GM23338 (cell line): ENCODE measurements around the gene JMJD1C. TPM values are rescaled to one million over a fixed set of nuclear protein-coding genes. Genes with fewer than 3 reads are reported as not detected.

Experiments
- ATAC-seq: fragments of 200-7000 bp; cut with Tn5 transposase; 3 replicates; pipeline ENCODE4 v1.9.1; 2020
- DNase-seq: peaks from one replicate; pipeline ENCODE4 v3.0.0-alpha.2; 2015; ENCODE audit warnings: low spot score
- H2AFZ ChIP-seq: fragments of 200-600 bp; sonication (generic); 2 replicates; pipeline ENCODE4 v1.8.0; 2016; ENCODE audit warnings: antibody characterized with exemption, mild to moderate bottlenecking, moderate library complexity
- H3F3A ChIP-seq: fragments of 200-600 bp; sonication (generic); replicated peaks from 2 replicates; pipeline ENCODE4 v1.8.0; 2017; ENCODE audit warnings: antibody characterized with exemption, mixed run types, low read depth
- H3K27ac ChIP-seq: fragments of 200-600 bp; sonication (generic); 2 replicates; pipeline ENCODE4 v1.6.1; 2016; ENCODE audit warnings: low read depth
- H3K27me3 ChIP-seq: fragments of 200-600 bp; sonication (generic); 2 replicates; pipeline ENCODE4 v1.8.0; 2016; ENCODE audit warnings: mild to moderate bottlenecking, mixed run types, moderate library complexity; ENCODE audit not compliant: insufficient read depth
- H3K36me3 ChIP-seq: fragments of 200-600 bp; sonication (generic); 2 replicates; pipeline ENCODE4 v1.8.0; 2016; ENCODE audit warnings: mild to moderate bottlenecking; ENCODE audit not compliant: insufficient read depth
- H3K4me1 ChIP-seq: fragments of 200-600 bp; sonication (generic); 2 replicates; pipeline ENCODE4 v1.8.0; 2016; ENCODE audit warnings: mild to moderate bottlenecking, moderate library complexity; ENCODE audit not compliant: insufficient read depth
- H3K4me2 ChIP-seq: fragments of 200-600 bp; sonication (generic); 2 replicates; pipeline ENCODE4 v1.7.1; 2017; ENCODE audit warnings: mixed run types
- H3K4me3 ChIP-seq: fragments of 200-600 bp; sonication (generic); 2 replicates; pipeline ENCODE4 v1.6.1; 2016; ENCODE audit warnings: mixed run types
- H3K79me2 ChIP-seq: fragments of 200-600 bp; sonication (generic); replicated peaks from 2 replicates; pipeline ENCODE4 v1.8.0; 2017; ENCODE audit warnings: mild to moderate bottlenecking; ENCODE audit not compliant: insufficient read depth
- H3K9me2 ChIP-seq: fragments of 200-600 bp; sonication (generic); 2 replicates; pipeline ENCODE4 v1.8.0; 2017; ENCODE audit not compliant: insufficient read depth
- H4K20me1 ChIP-seq: fragments of 200-600 bp; sonication (generic); replicated peaks from 2 replicates; pipeline ENCODE4 v1.8.0; 2017; ENCODE audit warnings: mild to moderate bottlenecking; ENCODE audit not compliant: insufficient read depth
- H3K27ac Mint-ChIP-seq: 2 replicates; pipeline ENCODE4 v1.8.0; 2020; ENCODE audit warnings: inconsistent platforms, mild to moderate bottlenecking, moderate library complexity, mixed read lengths
- H3K27me3 Mint-ChIP-seq: 3 replicates; pipeline ENCODE4 v1.8.0; 2022; ENCODE audit warnings: low read depth, mild to moderate bottlenecking, moderate library complexity, mixed read lengths, inconsistent platforms; ENCODE audit not compliant: insufficient read depth, poor library complexity
- H3K36me3 Mint-ChIP-seq: 3 replicates; pipeline ENCODE4 v1.8.0; 2021; ENCODE audit warnings: low read depth, mild to moderate bottlenecking, inconsistent platforms, moderate library complexity, mixed read lengths
- H3K4me1 Mint-ChIP-seq: 3 replicates; pipeline ENCODE4 v1.8.0; 2020; ENCODE audit warnings: mild to moderate bottlenecking, inconsistent platforms, mixed read lengths
- H3K4me3 Mint-ChIP-seq: 3 replicates; pipeline ENCODE4 v1.8.0; 2021; ENCODE audit warnings: moderate library complexity, mild to moderate bottlenecking, inconsistent platforms, mixed read lengths
- H3K9me3 Mint-ChIP-seq: 3 replicates; pipeline ENCODE4 v1.8.0; 2020; ENCODE audit warnings: moderate library complexity, mild to moderate bottlenecking, inconsistent platforms, mixed read lengths
- CREB1 ChIP-seq: fragments of 250-450 bp; sonication (Bioruptor Pico); IDR thresholded peaks from 2 replicates; pipeline ENCODE4 v1.5.0; 2020; ENCODE audit warnings: low read depth, mild to moderate bottlenecking, moderate library complexity
- EZH2 ChIP-seq: fragments of 200-600 bp; sonication (generic); IDR thresholded peaks from one replicate; pipeline ENCODE4 v1.8.0; 2017; ENCODE audit warnings: antibody characterized with exemption, mild to moderate bottlenecking, low read depth; ENCODE audit not compliant: unreplicated experiment
- EZH2phosphoT487 ChIP-seq: fragments of 200-600 bp; sonication (generic); IDR thresholded peaks from one replicate; pipeline ENCODE4 v1.8.1; 2018; ENCODE audit warnings: antibody characterized with exemption; ENCODE audit not compliant: unreplicated experiment
- JUNB ChIP-seq: IDR thresholded peaks from one replicate; pipeline ENCODE4 v1.6.1; 2016; ENCODE audit warnings: antibody characterized with exemption; ENCODE audit not compliant: unreplicated experiment
- NANOG ChIP-seq: IDR thresholded peaks from 2 replicates; pipeline ENCODE4 v1.6.1; 2016; ENCODE audit warnings: antibody characterized with exemption, borderline replicate concordance
- POLR2AphosphoS5 ChIP-seq: IDR thresholded peaks from 2 replicates; pipeline ENCODE4 v1.6.1; 2016; ENCODE audit warnings: antibody characterized with exemption, low read depth
- STAT1 ChIP-seq: IDR thresholded peaks from one replicate; pipeline ENCODE4 v1.6.1; 2016; ENCODE audit warnings: antibody characterized with exemption; ENCODE audit not compliant: unreplicated experiment
- ZNF114 ChIP-seq: fragments of 250-450 bp; sonication (Bioruptor Pico); IDR thresholded peaks from 2 replicates; pipeline ENCODE4 v1.5.0; 2020; ENCODE audit warnings: mild to moderate bottlenecking, moderate library complexity
- ZNF331 ChIP-seq: fragments of 250-450 bp; sonication (Bioruptor Pico); IDR thresholded peaks from 2 replicates; pipeline ENCODE4 v1.5.0; 2020; ENCODE audit warnings: low read depth, mild to moderate bottlenecking, moderate library complexity
- polyA plus RNA-seq: library from polyadenylated mRNA; unstranded; fragments of >200 nt; fragmentation: Nextera tagmentation; extraction: Ambion mirVana; gene quantifications from 2 replicates; pipeline ENCODE4 v1.2.1, GENCODE V29; 2016
- total RNA-seq: library from RNA; depleted of rRNA; stranded (reverse); fragments of >200 nt; shearing (Covaris generic); gene quantifications from 2 replicates; pipeline ENCODE4 v1.2.3, GENCODE V29; 2014
- TF ChIP-seq, protein P1 (sequence below): IDR thresholded peaks from one replicate; pipeline ENCODE4 v1.6.1; 2018; ENCODE audit warnings: antibody characterized with exemption; ENCODE audit not compliant: unreplicated experiment
- TF ChIP-seq, protein P2 (sequence below): fragments of 250-450 bp; sonication (Bioruptor Pico); IDR thresholded peaks from 2 replicates; pipeline ENCODE4 v1.5.0; 2020; ENCODE audit warnings: mild to moderate bottlenecking, moderate library complexity
- TF ChIP-seq, protein P3 (sequence below): IDR thresholded peaks from 2 replicates; pipeline ENCODE4 v1.6.1; 2016; ENCODE audit warnings: antibody characterized with exemption
- TF ChIP-seq, protein P4 (sequence below), 2 experiments: fragments of 200-600 bp in 1 of 2; sonication (generic) in 1 of 2; conservative IDR thresholded peaks; 2 replicates each; pipeline versions ENCODE4 v1.5.1 to v1.6.1; 2016 to 2017; ENCODE audit warnings: antibody characterized with exemption in 2 of 2, low read depth in 2 of 2, mild to moderate bottlenecking in 2 of 2, moderate library complexity in 1 of 2

The JMJD1C gene
- total and polyA plus RNA-seq, 2 experiments from 2014 or later = 333 to 435 TPM

DNA sequence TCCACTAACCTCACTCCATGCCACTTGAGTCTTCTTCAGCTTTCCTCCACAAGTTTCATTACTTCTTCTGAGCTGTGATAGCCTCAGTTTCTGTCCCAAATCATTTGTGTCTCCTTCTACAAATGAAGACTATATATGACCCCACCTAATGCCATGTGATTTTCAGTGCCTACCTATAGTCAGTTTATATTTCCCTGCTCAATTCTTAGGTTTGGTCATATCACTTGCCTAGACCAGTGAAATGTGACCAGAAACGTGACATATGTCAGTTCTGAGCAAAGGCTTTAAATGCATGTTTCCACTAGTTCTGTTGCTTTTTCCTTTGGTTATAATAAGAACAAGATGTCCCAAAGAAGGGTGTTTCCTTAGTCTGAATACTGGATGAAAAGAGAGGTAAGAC lies 30.8 kb upstream of the JMJD1C start:
- Histone ChIP-seq H2AFZ (no peak overlapping the region), H3K4me3 (no peak overlapping the region), H3K4me1 (peaks cover 7% of the 10 kb centered on the region; the same call in 1 of the 2 replicates), H3K36me3 (no peaks in the 10 kb centered on the region), H3K9me2 (no peaks in the 10 kb centered on the region), H3K27me3 (no peaks in the 10 kb centered on the region), H3K79me2 (peaks cover 89% of the 10 kb centered on the region), H3K27ac (no peak overlapping the region), H4K20me1 (no peaks in the 10 kb centered on the region), H3F3A (no peaks in the 10 kb centered on the region), H3K4me2 (no peak overlapping the region)
- Mint-ChIP-seq H3K4me1 (peaks cover 5% of the 10 kb centered on the region; the same call in 2 of the 3 replicates), H3K36me3 (peaks cover 6% of the 10 kb centered on the region; the same call in 2 of the 3 replicates), H3K27ac (no peak overlapping the region), H3K27me3 (no peaks in the 10 kb centered on the region), H3K4me3 (no peak overlapping the region), H3K9me3 (no peaks in the 10 kb centered on the region)
- no peak for TF ChIP-seq CREB1 (CRISPR knock-in tag)
- TF ChIP-seq, protein P1, sequence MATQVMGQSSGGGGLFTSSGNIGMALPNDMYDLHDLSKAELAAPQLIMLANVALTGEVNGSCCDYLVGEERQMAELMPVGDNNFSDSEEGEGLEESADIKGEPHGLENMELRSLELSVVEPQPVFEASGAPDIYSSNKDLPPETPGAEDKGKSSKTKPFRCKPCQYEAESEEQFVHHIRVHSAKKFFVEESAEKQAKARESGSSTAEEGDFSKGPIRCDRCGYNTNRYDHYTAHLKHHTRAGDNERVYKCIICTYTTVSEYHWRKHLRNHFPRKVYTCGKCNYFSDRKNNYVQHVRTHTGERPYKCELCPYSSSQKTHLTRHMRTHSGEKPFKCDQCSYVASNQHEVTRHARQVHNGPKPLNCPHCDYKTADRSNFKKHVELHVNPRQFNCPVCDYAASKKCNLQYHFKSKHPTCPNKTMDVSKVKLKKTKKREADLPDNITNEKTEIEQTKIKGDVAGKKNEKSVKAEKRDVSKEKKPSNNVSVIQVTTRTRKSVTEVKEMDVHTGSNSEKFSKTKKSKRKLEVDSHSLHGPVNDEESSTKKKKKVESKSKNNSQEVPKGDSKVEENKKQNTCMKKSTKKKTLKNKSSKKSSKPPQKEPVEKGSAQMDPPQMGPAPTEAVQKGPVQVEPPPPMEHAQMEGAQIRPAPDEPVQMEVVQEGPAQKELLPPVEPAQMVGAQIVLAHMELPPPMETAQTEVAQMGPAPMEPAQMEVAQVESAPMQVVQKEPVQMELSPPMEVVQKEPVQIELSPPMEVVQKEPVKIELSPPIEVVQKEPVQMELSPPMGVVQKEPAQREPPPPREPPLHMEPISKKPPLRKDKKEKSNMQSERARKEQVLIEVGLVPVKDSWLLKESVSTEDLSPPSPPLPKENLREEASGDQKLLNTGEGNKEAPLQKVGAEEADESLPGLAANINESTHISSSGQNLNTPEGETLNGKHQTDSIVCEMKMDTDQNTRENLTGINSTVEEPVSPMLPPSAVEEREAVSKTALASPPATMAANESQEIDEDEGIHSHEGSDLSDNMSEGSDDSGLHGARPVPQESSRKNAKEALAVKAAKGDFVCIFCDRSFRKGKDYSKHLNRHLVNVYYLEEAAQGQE = no peak
- TF ChIP-seq EZH2phosphoT487 = no peak
- TF ChIP-seq STAT1 = no peak
- no peak for TF ChIP-seq NANOG
- no peak for TF ChIP-seq ZNF114
- no peak for TF ChIP-seq EZH2
- TF ChIP-seq, protein P2, sequence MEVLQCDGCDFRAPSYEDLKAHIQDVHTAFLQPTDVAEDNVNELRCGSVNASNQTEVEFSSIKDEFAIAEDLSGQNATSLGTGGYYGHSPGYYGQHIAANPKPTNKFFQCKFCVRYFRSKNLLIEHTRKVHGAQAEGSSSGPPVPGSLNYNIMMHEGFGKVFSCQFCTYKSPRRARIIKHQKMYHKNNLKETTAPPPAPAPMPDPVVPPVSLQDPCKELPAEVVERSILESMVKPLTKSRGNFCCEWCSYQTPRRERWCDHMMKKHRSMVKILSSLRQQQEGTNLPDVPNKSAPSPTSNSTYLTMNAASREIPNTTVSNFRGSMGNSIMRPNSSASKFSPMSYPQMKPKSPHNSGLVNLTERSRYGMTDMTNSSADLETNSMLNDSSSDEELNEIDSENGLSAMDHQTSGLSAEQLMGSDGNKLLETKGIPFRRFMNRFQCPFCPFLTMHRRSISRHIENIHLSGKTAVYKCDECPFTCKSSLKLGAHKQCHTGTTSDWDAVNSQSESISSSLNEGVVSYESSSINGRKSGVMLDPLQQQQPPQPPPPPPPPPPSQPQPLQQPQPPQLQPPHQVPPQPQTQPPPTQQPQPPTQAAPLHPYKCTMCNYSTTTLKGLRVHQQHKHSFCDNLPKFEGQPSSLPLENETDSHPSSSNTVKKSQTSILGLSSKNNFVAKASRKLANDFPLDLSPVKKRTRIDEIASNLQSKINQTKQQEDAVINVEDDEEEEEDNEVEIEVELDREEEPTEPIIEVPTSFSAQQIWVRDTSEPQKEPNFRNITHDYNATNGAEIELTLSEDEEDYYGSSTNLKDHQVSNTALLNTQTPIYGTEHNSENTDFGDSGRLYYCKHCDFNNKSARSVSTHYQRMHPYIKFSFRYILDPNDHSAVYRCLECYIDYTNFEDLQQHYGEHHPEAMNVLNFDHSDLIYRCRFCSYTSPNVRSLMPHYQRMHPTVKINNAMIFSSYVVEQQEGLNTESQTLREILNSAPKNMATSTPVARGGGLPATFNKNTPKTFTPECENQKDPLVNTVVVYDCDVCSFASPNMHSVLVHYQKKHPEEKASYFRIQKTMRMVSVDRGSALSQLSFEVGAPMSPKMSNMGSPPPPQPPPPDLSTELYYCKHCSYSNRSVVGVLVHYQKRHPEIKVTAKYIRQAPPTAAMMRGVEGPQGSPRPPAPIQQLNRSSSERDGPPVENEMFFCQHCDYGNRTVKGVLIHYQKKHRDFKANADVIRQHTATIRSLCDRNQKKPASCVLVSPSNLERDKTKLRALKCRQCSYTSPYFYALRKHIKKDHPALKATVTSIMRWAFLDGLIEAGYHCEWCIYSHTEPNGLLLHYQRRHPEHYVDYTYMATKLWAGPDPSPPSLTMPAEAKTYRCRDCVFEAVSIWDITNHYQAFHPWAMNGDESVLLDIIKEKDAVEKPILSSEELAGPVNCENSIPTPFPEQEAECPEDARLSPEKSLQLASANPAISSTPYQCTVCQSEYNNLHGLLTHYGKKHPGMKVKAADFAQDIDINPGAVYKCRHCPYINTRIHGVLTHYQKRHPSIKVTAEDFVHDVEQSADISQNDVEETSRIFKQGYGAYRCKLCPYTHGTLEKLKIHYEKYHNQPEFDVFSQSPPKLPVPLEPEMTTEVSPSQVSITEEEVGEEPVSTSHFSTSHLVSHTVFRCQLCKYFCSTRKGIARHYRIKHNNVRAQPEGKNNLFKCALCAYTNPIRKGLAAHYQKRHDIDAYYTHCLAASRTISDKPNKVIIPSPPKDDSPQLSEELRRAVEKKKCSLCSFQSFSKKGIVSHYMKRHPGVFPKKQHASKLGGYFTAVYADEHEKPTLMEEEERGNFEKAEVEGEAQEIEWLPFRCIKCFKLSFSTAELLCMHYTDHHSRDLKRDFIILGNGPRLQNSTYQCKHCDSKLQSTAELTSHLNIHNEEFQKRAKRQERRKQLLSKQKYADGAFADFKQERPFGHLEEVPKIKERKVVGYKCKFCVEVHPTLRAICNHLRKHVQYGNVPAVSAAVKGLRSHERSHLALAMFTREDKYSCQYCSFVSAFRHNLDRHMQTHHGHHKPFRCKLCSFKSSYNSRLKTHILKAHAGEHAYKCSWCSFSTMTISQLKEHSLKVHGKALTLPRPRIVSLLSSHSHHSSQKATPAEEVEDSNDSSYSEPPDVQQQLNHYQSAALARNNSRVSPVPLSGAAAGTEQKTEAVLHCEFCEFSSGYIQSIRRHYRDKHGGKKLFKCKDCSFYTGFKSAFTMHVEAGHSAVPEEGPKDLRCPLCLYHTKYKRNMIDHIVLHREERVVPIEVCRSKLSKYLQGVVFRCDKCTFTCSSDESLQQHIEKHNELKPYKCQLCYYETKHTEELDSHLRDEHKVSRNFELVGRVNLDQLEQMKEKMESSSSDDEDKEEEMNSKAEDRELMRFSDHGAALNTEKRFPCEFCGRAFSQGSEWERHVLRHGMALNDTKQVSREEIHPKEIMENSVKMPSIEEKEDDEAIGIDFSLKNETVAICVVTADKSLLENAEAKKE (CRISPR knock-in tag) = no peak
- TF ChIP-seq, protein P3, sequence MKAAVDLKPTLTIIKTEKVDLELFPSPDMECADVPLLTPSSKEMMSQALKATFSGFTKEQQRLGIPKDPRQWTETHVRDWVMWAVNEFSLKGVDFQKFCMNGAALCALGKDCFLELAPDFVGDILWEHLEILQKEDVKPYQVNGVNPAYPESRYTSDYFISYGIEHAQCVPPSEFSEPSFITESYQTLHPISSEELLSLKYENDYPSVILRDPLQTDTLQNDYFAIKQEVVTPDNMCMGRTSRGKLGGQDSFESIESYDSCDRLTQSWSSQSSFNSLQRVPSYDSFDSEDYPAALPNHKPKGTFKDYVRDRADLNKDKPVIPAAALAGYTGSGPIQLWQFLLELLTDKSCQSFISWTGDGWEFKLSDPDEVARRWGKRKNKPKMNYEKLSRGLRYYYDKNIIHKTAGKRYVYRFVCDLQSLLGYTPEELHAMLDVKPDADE = no peak
- TF ChIP-seq ZNF331 (CRISPR knock-in tag) = no peak
- TF ChIP-seq POLR2AphosphoS5 = no peak
- no peak for TF ChIP-seq JUNB
- TF ChIP-seq, protein P4, sequence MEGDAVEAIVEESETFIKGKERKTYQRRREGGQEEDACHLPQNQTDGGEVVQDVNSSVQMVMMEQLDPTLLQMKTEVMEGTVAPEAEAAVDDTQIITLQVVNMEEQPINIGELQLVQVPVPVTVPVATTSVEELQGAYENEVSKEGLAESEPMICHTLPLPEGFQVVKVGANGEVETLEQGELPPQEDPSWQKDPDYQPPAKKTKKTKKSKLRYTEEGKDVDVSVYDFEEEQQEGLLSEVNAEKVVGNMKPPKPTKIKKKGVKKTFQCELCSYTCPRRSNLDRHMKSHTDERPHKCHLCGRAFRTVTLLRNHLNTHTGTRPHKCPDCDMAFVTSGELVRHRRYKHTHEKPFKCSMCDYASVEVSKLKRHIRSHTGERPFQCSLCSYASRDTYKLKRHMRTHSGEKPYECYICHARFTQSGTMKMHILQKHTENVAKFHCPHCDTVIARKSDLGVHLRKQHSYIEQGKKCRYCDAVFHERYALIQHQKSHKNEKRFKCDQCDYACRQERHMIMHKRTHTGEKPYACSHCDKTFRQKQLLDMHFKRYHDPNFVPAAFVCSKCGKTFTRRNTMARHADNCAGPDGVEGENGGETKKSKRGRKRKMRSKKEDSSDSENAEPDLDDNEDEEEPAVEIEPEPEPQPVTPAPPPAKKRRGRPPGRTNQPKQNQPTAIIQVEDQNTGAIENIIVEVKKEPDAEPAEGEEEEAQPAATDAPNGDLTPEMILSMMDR (conservative IDR thresholded peaks at IDR 0.05; ENCODE audit: low read depth in 2 of 2) = no peak
- ATAC-seq = no peak
- no peak for DNase-seq
